Measurements from ENCODE around the gene TRIM43B. TPM values are rescaled to one million over a fixed set of nuclear protein-coding genes. Genes with fewer than 3 reads are reported as not detected.
A peak's percentile ranks its signal among the peaks of the same experiment; 100 is the strongest.
"Not testable (repeated sequence)": the region's sequence is repeated elsewhere in the genome, so short reads cannot be mapped to it uniquely, and the experiment has no call there.

The TRIM43B gene
- under 1 TPM in 2 of 4 donors, not detected in 2; 0.27 to 0.49 TPM for polyA plus RNA-seq (ENCODE audit: insufficient read length in 4 of 4)

DNA sequence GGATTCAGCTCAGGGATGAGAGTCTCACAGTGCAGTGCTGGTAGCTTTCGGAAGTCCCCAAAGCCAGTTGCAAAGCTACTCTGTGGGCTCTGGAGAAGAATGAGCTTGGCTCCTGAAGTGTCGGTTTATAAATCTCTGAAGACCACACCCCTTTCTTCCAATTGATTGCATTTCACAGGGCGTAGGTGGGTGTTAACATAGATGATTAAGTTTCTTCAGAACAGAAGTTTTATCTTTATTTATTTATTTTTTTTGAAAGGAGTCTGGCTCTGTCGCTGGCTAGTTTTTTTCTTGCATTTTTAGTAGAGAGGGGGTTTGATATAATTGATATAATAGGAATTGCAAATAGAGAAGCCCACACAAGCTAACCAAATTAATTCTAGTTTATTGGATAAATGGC is at the start of gene TRIM43B:
Gene TRIM43B, minus strand, starts transcription at position 101 of the 400 bp plus-strand sequence. CDS start 2,040 bp downstream, outside the sequence.
- not testable (repeated sequence) for DNase-seq (ENCODE audit: low read depth in 4 of 4, low spot score in 2 of 4)

GRCh38 chr2:95531254-95531771 is 46.8 kb upstream of the TRIM43B start:
- no peak for DNase-seq (ENCODE audit: low read depth in 4 of 4, low spot score in 2 of 4)

GRCh38 chr2:95530734-95531133 is 46.2 kb upstream of the TRIM43B start:
- no peak for DNase-seq (ENCODE audit: low read depth in 4 of 4, low spot score in 2 of 4)

GRCh38 chr2:95526360-95527341 is 42.1 kb upstream of the TRIM43B start:
- peak; percentile 52 to 72 (median 58) for DNase-seq (ENCODE audit: low read depth in 4 of 4, low spot score in 2 of 4)

GRCh38 chr2:95525294-95526035 is 40.9 kb upstream of the TRIM43B start:
- no peak for DNase-seq (ENCODE audit: low read depth in 4 of 4, low spot score in 2 of 4)

DNA sequence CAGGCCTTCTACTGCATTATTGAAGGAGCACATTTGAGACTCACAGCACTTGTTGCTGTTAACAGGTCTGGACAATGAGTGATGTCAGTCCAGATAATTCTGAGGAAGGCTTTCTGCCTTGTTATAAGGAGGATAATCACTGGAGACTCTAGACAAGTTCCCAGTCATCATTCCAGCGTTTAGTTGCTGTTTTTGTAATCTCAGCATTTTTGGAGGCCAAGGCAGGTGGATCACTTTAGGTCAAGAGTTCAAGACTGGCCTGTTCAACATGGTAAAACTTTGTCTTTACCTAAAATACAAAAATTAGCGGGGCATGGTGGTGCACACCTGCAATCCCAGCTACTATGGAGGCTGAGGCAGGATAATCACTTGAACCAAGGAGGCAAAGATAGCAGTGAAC is 39.6 kb upstream of the TRIM43B start:
- DNase-seq (ENCODE audit: low read depth in 4 of 4, low spot score in 2 of 4): no peak

DNA sequence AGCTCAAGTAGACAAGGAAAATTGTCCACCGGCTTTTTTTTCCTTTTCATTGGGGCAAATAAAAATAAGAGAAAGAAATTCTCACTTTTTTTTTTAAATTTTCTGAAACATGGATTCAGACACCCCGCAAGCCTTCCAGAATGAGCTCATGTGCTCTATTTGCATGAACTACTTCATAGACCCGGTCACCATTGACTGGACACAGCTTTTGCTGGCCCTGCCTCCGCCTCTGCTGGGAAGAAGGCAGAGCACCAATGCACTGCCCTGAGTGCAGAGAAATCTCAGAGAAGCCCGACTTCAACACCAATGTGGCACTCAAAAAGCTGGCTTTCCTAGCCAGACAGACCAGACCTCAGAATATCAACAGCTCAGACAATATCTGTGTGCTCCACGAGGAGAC is 30.2 kb upstream of the TRIM43B start:
- no peak for DNase-seq (ENCODE audit: low read depth in 4 of 4, low spot score in 2 of 4)

GRCh38 chr2:95514226-95514625 is 29.7 kb upstream of the TRIM43B start:
- not testable (repeated sequence) for DNase-seq (ENCODE audit: low read depth in 4 of 4, low spot score in 2 of 4)

GRCh38 chr2:95509408-95509807 is 24.9 kb upstream of the TRIM43B start:
- no peak for DNase-seq (ENCODE audit: low read depth in 4 of 4, low spot score in 2 of 4)

- no peak for DNase-seq (ENCODE audit: low read depth in 4 of 4, low spot score in 2 of 4)
Measured at GRCh38 chr2:95505222-95505621, 20.7 kb upstream of the TRIM43B start.

DNA sequence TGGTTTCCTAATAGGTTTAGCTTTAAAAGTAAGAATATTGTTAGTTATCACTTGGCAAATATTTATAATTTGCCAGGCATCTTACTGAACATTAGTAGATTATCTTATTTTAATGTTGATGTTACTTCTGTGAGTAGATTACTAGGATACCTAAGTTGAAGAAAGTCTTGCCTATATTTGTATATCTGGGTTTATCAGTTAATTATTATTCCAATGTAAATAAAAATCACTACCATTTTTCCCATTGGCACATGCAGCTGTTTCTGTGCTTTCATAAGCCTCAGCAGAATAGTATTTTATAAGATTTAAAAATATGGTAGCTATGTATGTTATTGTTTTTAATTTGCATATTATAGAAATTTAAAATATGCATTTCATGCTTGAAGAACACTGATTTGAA is 16.3 kb upstream of the TRIM43B start:
- DNase-seq (ENCODE audit: low read depth in 4 of 4, low spot score in 2 of 4): no peak

DNA sequence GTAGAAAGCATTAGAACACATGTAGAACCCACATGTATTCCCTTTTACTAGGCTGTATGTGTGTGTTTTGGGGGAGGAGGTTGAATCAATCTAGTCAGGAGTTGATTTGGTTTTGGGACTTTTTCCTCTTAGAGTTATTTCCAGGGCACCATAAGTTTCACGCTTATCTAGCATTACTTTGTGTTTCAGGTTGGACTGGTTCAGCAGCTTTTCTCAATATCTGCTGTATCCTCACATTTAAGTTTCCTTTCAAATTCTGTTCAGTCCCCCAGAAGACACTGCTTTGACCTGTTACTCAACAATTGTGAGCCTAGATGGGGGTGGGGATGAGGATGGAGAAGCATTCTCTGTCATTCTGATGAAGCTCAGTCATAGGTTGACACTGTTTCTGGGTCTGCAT is 7.5 kb upstream of the TRIM43B start:
- peak in 1 of 4 donors; percentile 13 for DNase-seq (ENCODE audit: low read depth in 4 of 4, low spot score in 2 of 4)

GRCh38 chr2:95475025-95475424 is 9.5 kb downstream of the TRIM43B start:
- not testable (repeated sequence) for DNase-seq (ENCODE audit: low read depth in 4 of 4, low spot score in 2 of 4)

DNA sequence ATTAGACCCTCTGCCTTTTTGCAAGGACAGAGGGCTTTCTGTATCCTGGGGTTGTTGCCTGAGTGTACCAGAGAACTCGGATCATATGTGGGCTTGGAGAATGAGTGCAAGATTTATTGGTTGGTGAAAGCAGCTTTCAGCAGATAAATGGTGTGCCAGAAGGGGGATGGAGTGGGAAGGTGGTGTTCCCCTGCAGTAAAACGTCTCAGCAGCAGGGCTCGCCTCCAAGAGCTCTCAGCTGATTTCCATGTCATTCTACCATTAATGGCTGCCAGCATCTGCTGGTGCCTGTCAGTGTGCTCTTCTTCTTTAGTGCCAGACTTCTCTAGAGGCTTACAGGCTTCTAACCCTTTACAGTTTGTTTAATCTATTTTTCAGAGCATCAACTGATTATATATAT is 16.6 kb downstream of the TRIM43B start:
- DNase-seq (ENCODE audit: low read depth in 4 of 4, low spot score in 2 of 4): not testable (repeated sequence)

- DNase-seq (ENCODE audit: low read depth in 4 of 4, low spot score in 2 of 4): not testable (repeated sequence)
Measured at GRCh38 chr2:95466572-95466971, 18.0 kb downstream of the TRIM43B start.

DNA sequence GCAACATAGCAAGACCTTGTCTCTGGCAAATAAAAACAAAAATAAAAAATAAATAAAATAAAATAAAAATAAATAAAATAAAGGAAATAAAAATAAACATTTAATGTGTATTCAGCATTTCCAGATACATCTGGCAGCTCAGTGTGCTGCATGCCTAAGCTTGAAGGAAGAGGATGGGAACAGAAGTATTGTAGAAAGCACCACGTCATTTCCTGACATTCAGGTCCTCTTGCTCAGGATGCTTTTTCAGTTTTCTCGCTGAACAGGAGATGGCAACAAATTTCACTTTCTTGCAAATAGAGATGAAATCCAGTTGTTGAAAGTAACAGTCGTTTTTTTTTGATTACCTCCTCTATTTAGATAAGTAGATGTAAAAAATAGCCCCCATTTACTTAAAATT is 21.3 kb downstream of the TRIM43B start:
- DNase-seq (ENCODE audit: low read depth in 4 of 4, low spot score in 2 of 4): not testable (repeated sequence)

DNA sequence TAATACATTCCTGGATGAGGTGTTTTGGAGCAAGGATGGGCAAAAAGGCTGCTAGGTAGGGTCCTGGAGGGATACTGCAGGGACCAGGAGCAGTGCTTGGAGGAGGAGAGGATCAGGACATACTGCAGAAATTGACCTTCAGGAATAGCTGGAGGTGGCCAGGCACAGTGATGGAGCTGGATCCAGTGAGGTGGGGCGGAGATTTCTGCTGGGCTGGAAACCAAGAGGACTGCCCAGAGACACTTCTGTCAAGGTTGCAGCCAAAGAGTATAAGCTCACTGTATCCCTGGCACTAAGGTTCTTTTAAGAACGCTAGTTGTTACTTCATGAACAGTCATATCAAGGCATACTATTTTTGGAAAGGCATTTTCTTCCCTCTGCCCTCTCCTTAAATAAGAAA is 39.2 kb downstream of the TRIM43B start:
- DNase-seq (ENCODE audit: low read depth in 4 of 4, low spot score in 2 of 4): not testable (repeated sequence)

GRCh38 chr2:95442474-95443099 is 42.0 kb downstream of the TRIM43B start:
- DNase-seq (ENCODE audit: low read depth in 4 of 4, low spot score in 2 of 4): not testable (repeated sequence)

GRCh38 chr2:95435872-95436209 is 48.7 kb downstream of the TRIM43B start:
- not testable (repeated sequence) for DNase-seq (ENCODE audit: low read depth in 4 of 4, low spot score in 2 of 4)

- not testable (repeated sequence) for DNase-seq (ENCODE audit: low read depth in 4 of 4, low spot score in 2 of 4)
Measured at GRCh38 chr2:95435162-95435871, 49.2 kb downstream of the TRIM43B start.
